Mesendoderm (in vitro differentiated cells): ENCODE data around the gene BGN.

Experiments used
- DNase-seq: peaks from one replicate; pipeline ENCODE4 v3.0.0; 2013
- H2AK5ac ChIP-seq: 2 replicates; pipeline ENCODE4 v1.6.1; 2013; ENCODE audit warnings: low read length, inconsistent platforms
- H2BK120ac ChIP-seq: 2 replicates; pipeline ENCODE4 v1.6.1; 2013; ENCODE audit warnings: low read depth, mild to moderate bottlenecking, low read length, moderate library complexity, mixed read lengths
- H2BK15ac ChIP-seq: replicated peaks from 2 replicates; pipeline ENCODE4 v1.6.1; 2013; ENCODE audit warnings: low read depth, mild to moderate bottlenecking, moderate library complexity
- H2BK5ac ChIP-seq: 2 replicates; pipeline ENCODE4 v1.6.1; 2013; ENCODE audit warnings: low read length, inconsistent platforms
- H3K18ac ChIP-seq: 2 replicates; pipeline ENCODE4 v1.6.1; 2013; ENCODE audit warnings: mild to moderate bottlenecking, low read length, mixed read lengths
- H3K23ac ChIP-seq: one replicate; pipeline ENCODE4 v1.6.1; 2013; ENCODE audit warnings: low read length
- H3K27ac ChIP-seq: 2 replicates; pipeline ENCODE4 v1.5.1; 2013; ENCODE audit warnings: low read depth, mild to moderate bottlenecking, inconsistent platforms, low read length, moderate library complexity
- H3K27me3 ChIP-seq: 2 replicates; pipeline ENCODE4 v1.6.1; 2013; ENCODE audit warnings: low read length, control low read depth, mild to moderate bottlenecking, inconsistent platforms; ENCODE audit not compliant: insufficient read depth, poor library complexity
- H3K36me3 ChIP-seq: 2 replicates; pipeline ENCODE4 v1.6.1; 2013; ENCODE audit warnings: low read length, inconsistent platforms; ENCODE audit not compliant: control insufficient read depth, insufficient read depth
- H3K4ac ChIP-seq: one replicate; pipeline ENCODE4 v1.6.1; 2013; ENCODE audit warnings: low read depth, mild to moderate bottlenecking, low read length, moderate library complexity
- H3K4me1 ChIP-seq: 2 replicates; pipeline ENCODE4 v1.6.1; 2013; ENCODE audit warnings: low read depth, low read length, inconsistent platforms; ENCODE audit not compliant: control insufficient read depth
- H3K4me2 ChIP-seq: 2 replicates; pipeline ENCODE4 v1.6.1; 2013; ENCODE audit warnings: low read length
- H3K4me3 ChIP-seq: 2 replicates; pipeline ENCODE4 v1.5.1; 2013; ENCODE audit warnings: mild to moderate bottlenecking, low read length
- H3K56ac ChIP-seq: one replicate; pipeline ENCODE4 v1.6.1; 2013; ENCODE audit warnings: low read length
- H3K79me1 ChIP-seq: 2 replicates; pipeline ENCODE4 v1.6.1; 2013; ENCODE audit warnings: low read length, inconsistent platforms
- H3K79me2 ChIP-seq: 2 replicates; pipeline ENCODE4 v1.6.1; 2013; ENCODE audit warnings: mild to moderate bottlenecking, low read length; ENCODE audit not compliant: control insufficient read depth, insufficient read depth
- H3K9ac ChIP-seq: 2 replicates; pipeline ENCODE4 v1.6.1; 2013; ENCODE audit warnings: low read length, inconsistent platforms
- H4K5ac ChIP-seq: one replicate; pipeline ENCODE4 v1.6.1; 2013; ENCODE audit warnings: low read length
- H4K8ac ChIP-seq: one replicate; pipeline ENCODE4 v1.6.1; 2013; ENCODE audit warnings: low read depth, mild to moderate bottlenecking, control low read depth, low read length, moderate library complexity
- WGBS: extraction: QIAGEN DNeasy Blood & Tissue Kit; methylation state at CpG from one replicate; pipeline ENCODE4 v1.1.7; 2013; ENCODE audit warnings: low lambda C conversion rate, missing lambda C conversion rate; ENCODE audit not compliant: insufficient coverage; ENCODE audit errors: extremely low coverage; 5-methylcytosine and 5-hydroxymethylcytosine counted together

BGN gene

DNA sequence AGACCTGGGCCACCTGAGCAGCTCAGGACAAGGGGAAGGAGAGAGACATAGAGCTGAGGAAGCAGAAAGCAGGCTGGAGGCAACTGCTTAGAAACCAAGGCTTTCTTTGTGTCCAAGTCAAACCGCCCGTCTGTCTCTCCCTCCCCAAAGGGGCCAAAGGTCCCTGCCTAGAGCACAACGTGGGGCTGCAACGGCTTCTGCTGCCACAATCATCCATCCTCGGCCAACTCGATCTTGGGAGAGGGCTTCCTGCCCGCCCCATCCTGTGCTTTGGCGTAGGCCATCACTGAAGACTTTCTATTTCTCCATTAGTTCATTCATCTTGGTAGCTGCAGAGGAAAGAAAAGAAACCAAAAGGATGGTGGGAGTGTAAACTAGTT, 47.2 kb upstream of the BGN start:
- Histone ChIP-seq H3K79me1 (no peaks in the 10 kb centered on the region), H3K4me3 (no peak overlapping the region), H3K27me3 (no peaks in the 10 kb centered on the region), H3K27ac (no peak overlapping the region), H2AK5ac (no peak overlapping the region), H3K4me2 (no peak overlapping the region), H2BK120ac (no peak overlapping the region), H3K4me1 (no peaks in the 10 kb centered on the region), H3K56ac (no peak overlapping the region), H2BK15ac (no peak overlapping the region), H2BK5ac (no peak overlapping the region), H3K18ac (no peak overlapping the region), H4K8ac (no peak overlapping the region), H3K36me3 (no peaks in the 10 kb centered on the region), H3K4ac (no peak overlapping the region), H4K5ac (no peak overlapping the region), H3K23ac (no peak overlapping the region), H3K79me2 (no peaks in the 10 kb centered on the region), H3K9ac (no peak overlapping the region)
- WGBS: no CpG with 5 or more reads among the region's 8 CpGs
- no peak for DNase-seq

DNA sequence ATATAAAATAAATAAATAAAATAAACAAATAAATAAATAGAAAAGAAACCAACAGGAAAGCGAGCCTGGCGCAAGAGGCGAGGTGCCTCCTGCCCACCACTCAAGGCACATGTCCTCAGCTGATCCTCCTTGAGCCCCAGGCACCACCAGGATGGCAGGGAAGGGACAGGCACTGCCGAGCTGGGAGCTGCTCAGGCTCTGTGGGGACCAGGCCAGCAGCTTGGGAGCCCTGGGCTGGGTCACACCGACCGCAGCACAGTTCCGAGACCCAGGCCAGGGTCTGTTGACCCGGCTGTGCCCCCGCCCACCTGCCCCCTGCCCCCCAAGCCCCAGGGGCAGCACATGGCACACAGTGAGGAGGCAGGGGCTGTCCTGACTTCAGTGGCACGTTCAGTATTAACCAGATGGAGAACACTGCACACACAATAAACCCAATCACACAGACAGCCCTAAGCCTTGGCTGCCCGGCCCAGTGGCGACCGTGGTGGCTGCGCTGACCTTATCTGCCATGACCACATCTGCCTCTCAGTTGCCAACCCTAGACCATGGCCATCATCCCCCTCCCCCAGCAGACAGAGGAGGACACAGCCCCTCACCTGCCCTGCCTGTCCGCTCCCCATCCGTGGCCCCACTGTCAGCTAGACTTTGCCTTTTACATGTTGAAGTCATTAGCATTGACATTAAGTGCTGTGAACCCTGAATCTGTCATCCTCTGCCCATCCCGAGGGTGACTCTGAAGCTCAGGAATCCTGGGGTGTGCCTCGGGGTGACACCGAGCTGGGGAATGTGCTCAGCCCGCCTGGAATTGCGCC, 46.0 kb upstream of the BGN start:
- no peaks in the 10 kb centered on the region for H3K4me1 ChIP-seq
- H3K23ac ChIP-seq: no peak overlapping the region
- no peak overlapping the region for H4K5ac ChIP-seq
- no peaks in the 10 kb centered on the region for H3K79me2 ChIP-seq
- H3K79me1 ChIP-seq: no peaks in the 10 kb centered on the region
- no peak overlapping the region for H3K18ac ChIP-seq
- no peak overlapping the region for H3K9ac ChIP-seq
- H3K27me3 ChIP-seq: no peaks in the 10 kb centered on the region
- no peak overlapping the region for H2BK120ac ChIP-seq
- H2AK5ac ChIP-seq: no peak overlapping the region
- no peak for DNase-seq
- H3K56ac ChIP-seq: no peak overlapping the region
- no peak overlapping the region for H3K4ac ChIP-seq
- no CpG with 5 or more reads among the region's 21 CpGs for WGBS
- H3K4me3 ChIP-seq: no peak overlapping the region
- no peak overlapping the region for H3K4me2 ChIP-seq
- H4K8ac ChIP-seq: no peak overlapping the region
- H3K27ac ChIP-seq: no peak overlapping the region
- no peak overlapping the region for H2BK5ac ChIP-seq
- no peaks in the 10 kb centered on the region for H3K36me3 ChIP-seq
- no peak overlapping the region for H2BK15ac ChIP-seq

DNA sequence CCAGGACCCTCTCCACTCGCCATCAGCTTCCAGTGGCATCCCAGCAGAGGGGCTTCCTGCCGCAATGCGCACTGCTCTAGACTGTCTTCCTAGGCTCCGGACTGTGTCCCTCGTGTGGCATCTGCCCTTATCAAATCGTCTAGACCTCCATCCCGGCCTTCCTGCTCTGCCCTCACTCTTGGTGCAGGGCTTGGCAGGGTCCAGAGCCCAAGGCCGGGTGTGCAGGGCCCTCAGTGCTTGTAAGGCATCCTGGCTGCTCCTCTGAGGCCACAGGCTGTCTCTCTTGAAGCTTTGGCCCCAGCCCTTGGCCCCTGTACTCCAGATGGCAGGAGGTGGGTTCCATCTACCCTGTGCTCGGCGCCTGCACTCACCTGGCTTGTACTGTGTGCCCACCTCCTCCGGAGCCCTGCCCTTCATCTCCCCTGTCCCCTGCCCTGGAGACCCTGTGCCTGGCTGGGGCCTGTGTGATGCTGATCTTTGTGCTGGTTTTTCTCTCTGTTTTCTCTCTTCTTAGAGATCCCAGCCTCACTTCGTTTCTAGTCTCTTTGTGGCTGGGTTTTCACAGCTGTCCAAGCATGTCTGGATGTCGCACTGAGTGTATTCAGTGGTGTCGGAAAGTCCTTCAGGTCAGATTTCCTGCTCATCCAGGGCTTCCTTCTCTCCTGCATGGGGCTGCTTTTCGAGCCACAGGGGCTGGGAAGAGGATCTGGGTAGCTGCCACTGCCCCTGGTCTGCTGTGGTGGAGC, 45.2 kb upstream of the BGN start:
- WGBS: no CpG with 5 or more reads among the region's 15 CpGs
- no peaks in the 10 kb centered on the region for H3K4me1 ChIP-seq
- no peak overlapping the region for H4K8ac ChIP-seq
- H2BK120ac ChIP-seq: no peak overlapping the region
- H3K4me3 ChIP-seq: no peak overlapping the region
- no peaks in the 10 kb centered on the region for H3K79me2 ChIP-seq
- no peak overlapping the region for H3K18ac ChIP-seq
- H3K27ac ChIP-seq: no peak overlapping the region
- no peaks in the 10 kb centered on the region for H3K27me3 ChIP-seq
- H3K4ac ChIP-seq: no peak overlapping the region
- H2BK15ac ChIP-seq: no peak overlapping the region
- H3K4me2 ChIP-seq: no peak overlapping the region
- H3K23ac ChIP-seq: no peak overlapping the region
- H4K5ac ChIP-seq: no peak overlapping the region
- no peaks in the 10 kb centered on the region for H3K36me3 ChIP-seq
- DNase-seq: no peak
- no peak overlapping the region for H3K56ac ChIP-seq
- no peaks in the 10 kb centered on the region for H3K79me1 ChIP-seq
- H3K9ac ChIP-seq: no peak overlapping the region
- no peak overlapping the region for H2BK5ac ChIP-seq
- H2AK5ac ChIP-seq: no peak overlapping the region

DNA sequence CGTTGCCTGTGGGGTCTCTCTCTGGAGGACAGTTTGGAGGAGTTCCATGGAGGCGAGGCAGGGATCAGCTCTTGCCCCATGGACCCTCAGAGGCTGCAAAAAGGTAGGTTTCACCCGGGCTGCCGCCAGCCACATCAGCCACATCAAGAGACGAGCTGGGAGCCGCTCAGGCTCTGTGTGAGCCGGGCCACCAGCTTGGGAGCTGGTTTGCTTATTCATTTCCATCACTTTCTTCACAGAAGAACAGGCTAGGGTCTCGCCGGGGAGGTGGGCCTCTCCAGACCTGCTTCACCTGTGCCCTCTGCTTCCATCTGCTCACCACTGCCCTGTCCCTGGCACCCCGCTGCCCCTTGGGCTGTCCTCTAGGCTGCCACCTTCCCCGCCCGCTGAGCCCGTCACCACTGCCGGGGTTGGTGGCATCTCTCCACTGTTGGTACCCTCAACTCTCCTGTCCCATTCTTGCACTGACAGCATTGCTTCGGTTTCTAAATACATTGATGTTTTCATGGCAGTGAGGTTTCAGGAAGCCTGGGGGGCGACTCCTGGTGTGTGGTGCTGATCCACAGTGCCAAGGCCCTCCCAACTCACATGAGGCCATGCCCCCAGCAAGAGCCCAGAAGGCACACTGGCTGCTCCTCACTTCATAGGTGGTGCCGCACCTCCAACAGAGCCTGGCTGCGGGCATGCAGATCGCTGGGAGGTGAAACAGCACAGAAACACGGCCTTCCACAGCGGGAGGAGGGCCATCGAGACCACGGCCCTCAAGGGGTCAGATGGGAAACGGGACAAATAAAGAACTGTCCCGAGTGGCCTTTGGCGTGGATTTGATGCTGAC, 44.4 kb upstream of the BGN start:
- Histone ChIP-seq H3K9ac (no peak overlapping the region), H3K56ac (no peak overlapping the region), H3K18ac (no peak overlapping the region), H3K27me3 (no peaks in the 10 kb centered on the region), H2BK5ac (no peak overlapping the region), H3K4me1 (no peaks in the 10 kb centered on the region), H4K5ac (no peak overlapping the region), H3K79me1 (no peaks in the 10 kb centered on the region), H4K8ac (no peak overlapping the region), H3K4ac (no peak overlapping the region), H2BK120ac (no peak overlapping the region), H3K4me3 (no peak overlapping the region), H2BK15ac (no peak overlapping the region), H3K4me2 (no peak overlapping the region), H3K27ac (no peak overlapping the region), H3K36me3 (no peaks in the 10 kb centered on the region), H3K23ac (no peak overlapping the region), H2AK5ac (no peak overlapping the region), H3K79me2 (no peaks in the 10 kb centered on the region)
- no CpG with 5 or more reads among the region's 26 CpGs for WGBS
- DNase-seq: no peak

DNA sequence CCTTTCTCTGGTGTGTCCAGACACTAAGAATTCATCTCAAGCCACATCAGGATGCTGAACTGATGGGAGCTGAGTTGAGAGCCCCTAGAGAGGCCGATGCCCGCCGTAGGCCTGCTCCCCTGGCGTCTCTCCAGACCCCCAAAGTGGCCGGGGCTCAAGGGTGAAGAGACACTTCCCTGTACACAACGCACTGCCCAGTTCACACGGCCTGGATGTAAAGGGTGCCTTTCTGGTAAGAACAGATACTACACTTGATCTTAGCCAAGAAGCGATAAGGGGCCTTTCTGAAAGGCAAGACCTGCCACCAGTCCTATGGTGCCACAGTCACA, 43.9 kb upstream of the BGN start:
- no peaks in the 10 kb centered on the region for H3K27me3 ChIP-seq
- H3K79me1 ChIP-seq: no peaks in the 10 kb centered on the region
- H3K9ac ChIP-seq: no peak overlapping the region
- no CpG with 5 or more reads among the region's 8 CpGs for WGBS
- no peaks in the 10 kb centered on the region for H3K79me2 ChIP-seq
- no peak overlapping the region for H3K56ac ChIP-seq
- H4K8ac ChIP-seq: no peak overlapping the region
- H3K27ac ChIP-seq: no peak overlapping the region
- H3K4ac ChIP-seq: no peak overlapping the region
- no peak overlapping the region for H3K4me2 ChIP-seq
- no peak overlapping the region for H3K18ac ChIP-seq
- no peaks in the 10 kb centered on the region for H3K4me1 ChIP-seq
- H2BK120ac ChIP-seq: no peak overlapping the region
- DNase-seq: no peak
- H2BK5ac ChIP-seq: no peak overlapping the region
- H2BK15ac ChIP-seq: no peak overlapping the region
- no peak overlapping the region for H4K5ac ChIP-seq
- no peak overlapping the region for H2AK5ac ChIP-seq
- H3K36me3 ChIP-seq: no peaks in the 10 kb centered on the region
- no peak overlapping the region for H3K4me3 ChIP-seq
- H3K23ac ChIP-seq: no peak overlapping the region
